GM12865 (cell line): ENCODE data around the gene FAM118B.

ENCODE experiments used
- DNase-seq: peaks from one replicate; pipeline ENCODE4 v3.0.0; 2010; ENCODE audit warnings: low read depth
- H3K4me3 ChIP-seq: 2 replicates; pipeline ENCODE4 v1.5.1; 2011; ENCODE audit warnings: mild to moderate bottlenecking, low read depth, low read length, control low read depth
- CTCF ChIP-seq: IDR thresholded peaks from 2 replicates; pipeline ENCODE4 v1.5.1; 2011; ENCODE audit warnings: low read length, control low read depth, low read depth, inconsistent platforms; ENCODE audit not compliant: insufficient read depth; ENCODE audit errors: missing control alignments

Gene FAM118B

DNA sequence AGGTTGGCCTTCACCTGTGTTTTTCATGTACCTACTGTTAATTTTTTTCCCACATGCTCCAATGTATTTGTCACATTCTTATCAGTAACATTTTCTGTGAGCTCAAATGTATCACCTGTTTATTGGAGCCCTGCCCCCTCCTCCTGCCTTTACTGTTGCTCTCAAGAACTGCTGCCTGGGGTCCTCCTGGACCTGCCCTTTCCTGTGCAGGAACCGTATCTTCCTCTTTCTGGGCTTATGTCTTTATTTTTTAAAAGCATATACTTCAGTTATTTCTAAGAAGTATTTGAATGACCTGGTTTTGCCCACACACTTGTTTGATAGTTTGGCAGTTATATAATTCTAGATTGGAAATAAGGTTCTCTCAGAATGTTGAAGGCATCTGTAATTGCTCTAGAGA, 5.9 kb downstream of the FAM118B start:
- TF ChIP-seq CTCF: no peak
- no peak overlapping the region for H3K4me3 ChIP-seq
- no peak for DNase-seq

DNA sequence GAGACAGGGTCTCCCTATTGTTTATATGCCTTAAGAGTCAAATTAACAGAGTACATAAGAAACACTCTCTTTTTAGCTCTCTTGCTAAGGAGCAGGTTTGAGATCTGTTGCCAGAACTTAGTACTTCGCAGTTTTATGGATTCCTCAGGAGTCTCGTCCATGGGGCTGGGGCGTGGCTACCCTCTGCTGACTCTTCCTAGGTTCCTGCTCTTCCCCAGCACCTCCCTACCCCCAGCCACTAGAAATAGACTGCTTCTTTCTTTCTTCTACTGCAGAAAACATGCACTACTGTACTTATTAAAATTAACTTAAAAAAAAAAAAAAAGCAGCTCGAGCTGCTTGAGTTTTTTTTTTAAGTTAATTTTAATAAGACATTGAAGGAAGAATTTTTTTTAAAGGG, 8.0 kb downstream of the FAM118B start:
- no peak for DNase-seq
- no peak for TF ChIP-seq CTCF

DNA sequence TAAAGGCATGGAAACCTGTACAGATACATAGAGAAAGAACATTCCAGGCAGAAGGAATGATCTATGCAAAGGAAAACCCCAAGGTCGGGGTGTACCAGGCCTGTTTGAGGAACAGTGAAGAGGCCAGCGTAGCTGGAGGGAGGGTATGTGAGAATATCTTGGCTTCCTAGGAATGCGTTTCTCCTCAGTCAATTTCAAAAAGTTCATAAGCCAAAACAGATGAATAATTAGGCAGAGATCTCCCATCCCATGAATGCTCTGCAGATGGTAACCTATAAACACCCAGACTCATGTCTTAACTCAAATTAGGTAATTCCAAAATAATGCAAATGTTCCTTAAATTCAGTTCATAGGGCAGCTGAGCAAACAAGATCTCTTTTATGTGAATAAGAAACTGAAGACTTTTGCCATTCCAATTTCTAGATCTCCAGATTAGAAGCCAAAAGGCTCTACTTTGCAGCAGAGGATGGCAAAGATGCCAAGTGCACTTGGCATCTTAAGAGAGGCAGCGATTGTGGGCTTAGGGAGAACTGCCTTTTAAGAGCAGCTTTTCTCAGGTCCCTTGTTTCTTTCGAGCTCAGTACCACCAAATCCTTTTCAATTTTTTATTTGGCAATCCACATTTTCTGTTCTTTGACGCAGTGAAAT, 13.2 kb downstream of the FAM118B start:
- H3K4me3 ChIP-seq: no peak overlapping the region
- DNase-seq: no peak
- TF ChIP-seq CTCF: no peak

More for the DNA sequence above, 8.0 kb downstream of the FAM118B start:
- no peak overlapping the region for H3K4me3 ChIP-seq

DNA sequence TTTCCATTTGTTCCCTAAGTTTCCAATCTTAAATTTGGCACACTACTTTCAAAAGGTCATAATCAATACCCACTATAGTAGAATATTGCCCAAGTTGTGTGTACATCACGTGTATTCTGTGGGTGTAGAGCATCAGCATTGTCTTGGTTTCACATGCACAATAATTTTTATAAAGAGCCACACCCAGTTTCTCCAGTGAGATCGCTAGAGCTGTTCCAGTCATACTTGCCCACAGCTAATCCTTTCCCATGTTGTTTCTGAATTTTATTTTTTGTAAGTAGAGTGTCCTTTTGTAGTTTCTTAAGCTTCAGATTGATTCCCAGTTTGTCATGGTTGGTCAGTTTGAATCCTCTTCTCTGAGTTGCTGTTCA, 13.7 kb downstream of the FAM118B start:
- no peak for DNase-seq
- no peak for TF ChIP-seq CTCF
- H3K4me3 ChIP-seq: no peak overlapping the region

GRCh38 chr11:126226334-126227084, 14.9 kb downstream of the FAM118B start:
- no peak overlapping the region for H3K4me3 ChIP-seq
- no peak for DNase-seq
- TF ChIP-seq CTCF: no peak

DNA sequence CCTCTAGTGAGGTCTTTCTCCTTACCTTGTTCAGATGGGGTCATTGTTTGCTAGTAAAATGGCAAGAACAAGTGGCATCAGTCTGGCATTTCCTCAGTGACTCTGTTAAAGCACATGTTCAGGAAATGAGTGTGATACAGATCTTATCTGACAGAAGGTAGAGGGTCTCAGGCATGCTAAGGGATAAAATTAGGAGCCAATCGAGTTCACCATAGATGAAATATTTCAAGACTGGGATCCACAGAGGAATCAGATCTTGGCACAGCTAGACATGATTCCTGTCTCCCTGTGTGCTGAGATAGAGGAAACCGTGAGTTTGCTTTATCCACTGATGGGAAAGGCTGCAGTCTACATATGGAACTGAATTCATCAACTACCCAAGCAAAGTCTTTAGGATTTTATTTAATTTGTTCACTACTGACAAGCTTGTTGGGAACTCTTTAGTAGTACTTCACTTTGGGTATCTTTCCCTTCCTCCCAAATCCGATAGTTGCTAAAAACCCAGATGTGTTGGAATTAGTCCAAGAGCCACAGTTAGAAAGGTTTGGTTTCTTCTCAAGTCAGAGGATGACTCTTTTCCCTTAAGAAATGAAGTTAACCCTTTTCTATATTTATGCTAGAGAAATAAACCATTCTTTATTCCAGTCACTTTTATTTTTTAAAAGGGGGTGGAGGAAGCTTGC, 18.4 kb downstream of the FAM118B start:
- no peak for DNase-seq
- no peak overlapping the region for H3K4me3 ChIP-seq
- no peak for TF ChIP-seq CTCF
